Endometrial microvascular endothelial cells (primary cell): ENCODE measurements around the gene RNF214. TPM values are rescaled to one million over a fixed set of nuclear protein-coding genes. Genes with fewer than 3 reads are reported as not detected.
"Not testable (repeated sequence)": the region's sequence is repeated elsewhere in the genome, so short reads cannot be mapped to it uniquely, and the experiment has no call there.

ENCODE experiments used
- in situ Hi-C: cut with HindIII; loops from 2 replicates; pipeline ENCODE4 v1.10.0; 2017; ENCODE audit warnings: low sequenced_read_pairs, low pct_unique_long_range_greater_than_20kb; ENCODE audit errors: inconsistent ontology term
- total RNA-seq: library from RNA; depleted of rRNA; stranded (reverse); fragments of >200 nt; gene quantifications from one replicate; pipeline ENCODE4 v1.2.3, GENCODE V29; 2015; ENCODE audit errors: inconsistent ontology term

The RNF214 gene
- total RNA-seq, 1 donor from 2014 or later = 15.1 TPM

- in situ Hi-C loops = no loop called here
These were observed 35.5 kb upstream of the RNF214 start for GRCh38 chr11:117197006-117197405.

- in situ Hi-C loops = no loop called here
These were observed 34.7 kb upstream of the RNF214 start for GRCh38 chr11:117197516-117198456.

GRCh38 chr11:117198613-117199012, 33.9 kb upstream of the RNF214 start:
- in situ Hi-C loops = no loop called here

GRCh38 chr11:117199053-117199915, 33.2 kb upstream of the RNF214 start, which contains the start of gene TAGLN:
TSS of gene TAGLN (plus strand) at chr11:117199370. CDS start at chr11:117203014, 3,644 bp downstream.
- in situ Hi-C loops = no loop called here

- in situ Hi-C loops = no loop called here
These were observed 32.3 kb upstream of the RNF214 start for GRCh38 chr11:117199916-117200812.

GRCh38 chr11:117200813-117201657, 31.4 kb upstream of the RNF214 start:
- in situ Hi-C loops = no loop called here

GRCh38 chr11:117201658-117202305, 30.7 kb upstream of the RNF214 start:
- in situ Hi-C loops = no loop called here

GRCh38 chr11:117202386-117203068, 29.9 kb upstream of the RNF214 start:
- in situ Hi-C loops = no loop called here

- in situ Hi-C loops = no loop called here
These were observed 29.4 kb upstream of the RNF214 start for GRCh38 chr11:117203069-117203407.

GRCh38 chr11:117204283-117205080, 28.0 kb upstream of the RNF214 start:
- in situ Hi-C loops = no loop called here

GRCh38 chr11:117205211-117205818, 27.2 kb upstream of the RNF214 start:
- in situ Hi-C loops = no loop called here

- in situ Hi-C loops = not testable (repeated sequence)
These were observed 26.4 kb upstream of the RNF214 start for GRCh38 chr11:117206111-117206510.

- in situ Hi-C loops = not testable (repeated sequence)
These were observed 25.6 kb upstream of the RNF214 start for GRCh38 chr11:117206859-117207258.

GRCh38 chr11:117207481-117207880, 25.0 kb upstream of the RNF214 start:
- in situ Hi-C loops = not testable (repeated sequence)

GRCh38 chr11:117208710-117209109, 23.8 kb upstream of the RNF214 start:
- in situ Hi-C loops = not testable (repeated sequence)
